Measurements from ENCODE around the gene RAC3. TPM values are rescaled to one million over a fixed set of nuclear protein-coding genes. Genes with fewer than 3 reads are reported as not detected.
A peak's percentile ranks its signal among the peaks of the same experiment; 100 is the strongest.

The RAC3 gene
- total and polyA plus RNA-seq, 9 of the 15 experiments (the other 6 are each of a cell fraction or from before 2014, with no cell fraction given): 0.23 to 292 (median 118) TPM

- FAIRE-seq (no peak), ATAC-seq (no peak), DNase-seq (ENCODE audit: extremely low read depth in 1 of 4, low spot score in 3 of 4) (no peak)
- POLR2A ChIA-PET: no interaction called here
- 93% methylated on average over 25 of the region's 29 CpGs for WGBS (ENCODE audit: insufficient coverage, low coverage, missing lambda C conversion rate)
- no peaks in the 10 kb centered on the region for H3K79me2 ChIP-seq (ENCODE audit: control insufficient read depth, insufficient read depth, low read length)
- no peak overlapping the region for H3K27ac ChIP-seq (ENCODE audit: extremely low read depth, low read depth, low read length)
- H3K9me1 ChIP-seq (ENCODE audit: control insufficient read depth, insufficient read depth, low read length): peaks cover 3% of the 10 kb centered on the region
- in situ Hi-C loops (cut with MboI) (no loop called here), intact Hi-C loops (cut with micrococcal nuclease) (no loop called here)
- TF ChIP-seq RBFOX2 (IDR thresholded peaks at IDR 0.05; ENCODE audit: low read depth, low read length) (peak; percentile 15; the same call in 1 of the 2 replicates), ZNF347 (CRISPR knock-in tag; IDR thresholded peaks at IDR 0.05; ENCODE audit: low read depth) (no peak), FOXA3 (CRISPR knock-in tag; conservative IDR thresholded peaks at IDR 0.05 in 1 of 2, IDR thresholded peaks at IDR 0.05 in 1 of 2) (no peak)
- no peak overlapping the region for H3K4me2 ChIP-seq (ENCODE audit: insufficient read depth, low read length)
- no peak overlapping the region for H3K4me3 ChIP-seq
- BruUV-seq (replicated peaks): no TSS peak
- CTCF ChIA-PET (ENCODE audit: low intra/inter-chr PET ratio): no interaction called here
- no peak overlapping the region for H2AFZ ChIP-seq (ENCODE audit: low read depth, low read length)
- H3K4me1 ChIP-seq (replicated peaks in 1 of 2; ENCODE audit: control insufficient read depth in 2 of 2, insufficient read depth in 2 of 2, low read length in 2 of 2): peaks cover 0 to 72% of the 10 kb centered on the region in 2 experiments; a peak in 2 of 5 replicates
- H3K9ac ChIP-seq (ENCODE audit: insufficient read depth in 1 of 2, low read depth in 2 of 2, low read length in 2 of 2): peak overlapping the region in 1 of 2 experiments; percentile 56; a peak in 1 of 4 replicates
- H3K36me3 ChIP-seq (ENCODE audit: control insufficient read depth, insufficient read depth, low read length): peaks cover 10% of the 10 kb centered on the region; the same call in 1 of the 3 replicates
- no peaks in the 10 kb centered on the region for H3K27me3 ChIP-seq (ENCODE audit: control insufficient read depth in 2 of 2, insufficient read depth in 2 of 2, low read length in 2 of 2)
- no peaks in the 10 kb centered on the region for H3K9me3 ChIP-seq (replicated peaks; ENCODE audit: control insufficient read depth, insufficient read depth, low read depth, low read length)
- no peaks in the 10 kb centered on the region for H4K20me1 ChIP-seq (replicated peaks; ENCODE audit: control insufficient read depth, insufficient read depth, low read length)
Observed at GRCh38 chr17:81995463-81996231, 35.8 kb upstream of the RAC3 start.

- intact Hi-C loops (cut with micrococcal nuclease): no loop called here
- no peak for ATAC-seq
- H3K36me3 ChIP-seq (ENCODE audit: control insufficient read depth, insufficient read depth, low read length): peaks cover 10% of the 10 kb centered on the region; the same call in 1 of the 3 replicates
- no peak for FAIRE-seq
- peaks cover 3% of the 10 kb centered on the region for H3K9me1 ChIP-seq (ENCODE audit: control insufficient read depth, insufficient read depth, low read length)
- H3K9ac ChIP-seq (ENCODE audit: insufficient read depth in 1 of 2, low read depth in 2 of 2, low read length in 2 of 2): peak overlapping the region in 1 of 2 experiments; percentile 35; a peak in 1 of 4 replicates
- 84% methylated on average over 10 of the region's 28 CpGs for WGBS (ENCODE audit: insufficient coverage, low coverage, missing lambda C conversion rate)
- no peaks in the 10 kb centered on the region for H3K9me3 ChIP-seq (replicated peaks; ENCODE audit: control insufficient read depth, insufficient read depth, low read depth, low read length)
- POLR2A ChIA-PET: interaction anchor here (1.0 kb wide), 1 partner anchor 10 kb away, joined by 3 read pairs; no protein-coding TSS in a partner anchor
- peaks cover 0 to 73% of the 10 kb centered on the region in 2 experiments; a peak in 2 of 5 replicates for H3K4me1 ChIP-seq (replicated peaks in 1 of 2; ENCODE audit: control insufficient read depth in 2 of 2, insufficient read depth in 2 of 2, low read length in 2 of 2)
- H3K27ac ChIP-seq (ENCODE audit: extremely low read depth, low read depth, low read length): no peak overlapping the region
- no peak overlapping the region for H3K4me2 ChIP-seq (ENCODE audit: insufficient read depth, low read length)
- no TSS peak for BruUV-seq (replicated peaks)
- H4K20me1 ChIP-seq (replicated peaks; ENCODE audit: control insufficient read depth, insufficient read depth, low read length): no peaks in the 10 kb centered on the region
- in situ Hi-C loops (cut with MboI): no loop called here
- no peak overlapping the region for H2AFZ ChIP-seq (ENCODE audit: low read depth, low read length)
- DNase-seq (ENCODE audit: extremely low read depth in 1 of 4, low spot score in 3 of 4): no peak
- no peaks in the 10 kb centered on the region for H3K27me3 ChIP-seq (ENCODE audit: control insufficient read depth in 2 of 2, insufficient read depth in 2 of 2, low read length in 2 of 2)
- H3K4me3 ChIP-seq: no peak overlapping the region
- H3K79me2 ChIP-seq (ENCODE audit: control insufficient read depth, insufficient read depth, low read length): no peaks in the 10 kb centered on the region
- CTCF ChIA-PET (ENCODE audit: low intra/inter-chr PET ratio): no interaction called here
- TF ChIP-seq RBFOX2 (IDR thresholded peaks at IDR 0.05; ENCODE audit: low read depth, low read length) (0 out of 2 replicates have a peak, but pooled peaks have one; percentile 10), ZNF444 (CRISPR knock-in tag; IDR thresholded peaks at IDR 0.05) (no peak)
Observed at GRCh38 chr17:81996232-81996756, 35.2 kb upstream of the RAC3 start.

All from K562 (cell line).